Bronchial epithelial cell (primary cell): ENCODE results near the gene MOV10L1. TPM values are rescaled to one million over a fixed set of nuclear protein-coding genes. Genes with fewer than 3 reads are reported as not detected.
A peak's percentile ranks its signal among the peaks of the same experiment; 100 is the strongest.

Experiments used
- DNase-seq: peaks from one replicate; pipeline ENCODE4 v3.0.0-alpha.2; 2010; ENCODE audit warnings: low read depth
- FAIRE-seq: peaks from 2 replicates; lab custom pipeline; 2011; peaks lifted over from hg19 to GRCh38; lab: Jason Lieb, UNC
- H3K27me3 ChIP-seq: 2 replicates; pipeline ENCODE4 v1.5.1; 2011; ENCODE audit warnings: low read length; ENCODE audit not compliant: control insufficient read depth, insufficient read depth
- H3K36me3 ChIP-seq: 2 replicates; pipeline ENCODE4 v1.5.1; 2011; ENCODE audit warnings: low read length; ENCODE audit not compliant: control insufficient read depth, insufficient read depth
- H3K4me3 ChIP-seq: 2 replicates; pipeline ENCODE4 v1.5.1; 2011; ENCODE audit warnings: mild to moderate bottlenecking, low read depth, low read length, control low read depth
- total RNA-seq: library from RNA; depleted of rRNA; stranded (reverse); fragments of >200 nt; gene quantifications from 2 replicates; pipeline ENCODE4 v1.2.1, GENCODE V29; 2014
- TF ChIP-seq, protein P1 (sequence below): IDR thresholded peaks from 2 replicates; pipeline ENCODE4 v1.5.1; 2011; ENCODE audit warnings: mild to moderate bottlenecking, moderate library complexity, low read length, control low read depth, inconsistent platforms; ENCODE audit not compliant: insufficient read depth, severe bottlenecking

Gene MOV10L1
- total RNA-seq, 1 donor from 2014 or later, result 0.26 TPM

DNA sequence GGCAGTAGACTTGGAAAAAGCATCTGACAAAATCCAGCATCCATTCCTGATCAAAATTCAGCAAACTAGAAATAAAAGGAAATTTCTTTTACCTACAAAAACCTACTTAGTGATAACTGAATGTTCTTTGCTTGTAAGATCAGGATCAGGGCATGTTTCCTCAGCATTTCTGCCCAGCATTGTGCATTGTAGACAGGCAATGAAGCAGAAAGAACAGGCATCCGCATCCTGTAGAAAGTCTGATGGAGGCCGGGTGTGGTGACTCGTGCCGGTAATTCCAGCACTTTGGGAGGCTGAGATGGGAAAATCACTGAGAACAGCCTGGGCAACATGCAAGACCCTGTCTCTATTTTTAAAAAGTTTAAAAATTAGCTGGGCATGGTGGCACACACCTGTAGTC, 48.2 kb downstream of the MOV10L1 start:
- Histone ChIP-seq H3K4me3 (no peak overlapping the region), H3K27me3 (no peaks in the 10 kb centered on the region), H3K36me3 (no peaks in the 10 kb centered on the region)
- FAIRE-seq (no peak), DNase-seq (no peak)
- TF ChIP-seq, protein P1, sequence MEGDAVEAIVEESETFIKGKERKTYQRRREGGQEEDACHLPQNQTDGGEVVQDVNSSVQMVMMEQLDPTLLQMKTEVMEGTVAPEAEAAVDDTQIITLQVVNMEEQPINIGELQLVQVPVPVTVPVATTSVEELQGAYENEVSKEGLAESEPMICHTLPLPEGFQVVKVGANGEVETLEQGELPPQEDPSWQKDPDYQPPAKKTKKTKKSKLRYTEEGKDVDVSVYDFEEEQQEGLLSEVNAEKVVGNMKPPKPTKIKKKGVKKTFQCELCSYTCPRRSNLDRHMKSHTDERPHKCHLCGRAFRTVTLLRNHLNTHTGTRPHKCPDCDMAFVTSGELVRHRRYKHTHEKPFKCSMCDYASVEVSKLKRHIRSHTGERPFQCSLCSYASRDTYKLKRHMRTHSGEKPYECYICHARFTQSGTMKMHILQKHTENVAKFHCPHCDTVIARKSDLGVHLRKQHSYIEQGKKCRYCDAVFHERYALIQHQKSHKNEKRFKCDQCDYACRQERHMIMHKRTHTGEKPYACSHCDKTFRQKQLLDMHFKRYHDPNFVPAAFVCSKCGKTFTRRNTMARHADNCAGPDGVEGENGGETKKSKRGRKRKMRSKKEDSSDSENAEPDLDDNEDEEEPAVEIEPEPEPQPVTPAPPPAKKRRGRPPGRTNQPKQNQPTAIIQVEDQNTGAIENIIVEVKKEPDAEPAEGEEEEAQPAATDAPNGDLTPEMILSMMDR, result no peak

DNA sequence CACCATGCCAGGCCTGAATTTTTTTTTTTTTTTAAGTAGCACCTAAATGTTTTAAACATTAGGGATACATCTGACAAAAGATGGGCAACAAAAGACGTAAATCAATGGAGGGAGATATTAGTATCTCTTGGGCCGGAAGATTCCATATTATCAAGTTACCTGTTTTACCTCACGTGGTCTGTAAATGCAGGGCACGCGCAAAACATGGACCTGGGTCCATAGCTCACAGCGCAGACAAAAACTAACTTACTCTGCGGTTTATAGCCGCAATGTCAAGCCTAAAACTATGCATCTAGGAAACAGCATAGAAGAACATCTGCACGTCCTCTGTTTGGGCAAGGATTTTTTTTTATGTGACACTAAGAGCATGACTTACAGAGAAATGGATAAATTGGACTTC, 49.2 kb downstream of the MOV10L1 start:
- no peak overlapping the region for H3K4me3 ChIP-seq
- TF ChIP-seq, protein P1, result no peak
- H3K36me3 ChIP-seq, result no peaks in the 10 kb centered on the region
- FAIRE-seq (no peak), DNase-seq (no peak)
- peaks cover 4% of the 10 kb centered on the region for H3K27me3 ChIP-seq

DNA sequence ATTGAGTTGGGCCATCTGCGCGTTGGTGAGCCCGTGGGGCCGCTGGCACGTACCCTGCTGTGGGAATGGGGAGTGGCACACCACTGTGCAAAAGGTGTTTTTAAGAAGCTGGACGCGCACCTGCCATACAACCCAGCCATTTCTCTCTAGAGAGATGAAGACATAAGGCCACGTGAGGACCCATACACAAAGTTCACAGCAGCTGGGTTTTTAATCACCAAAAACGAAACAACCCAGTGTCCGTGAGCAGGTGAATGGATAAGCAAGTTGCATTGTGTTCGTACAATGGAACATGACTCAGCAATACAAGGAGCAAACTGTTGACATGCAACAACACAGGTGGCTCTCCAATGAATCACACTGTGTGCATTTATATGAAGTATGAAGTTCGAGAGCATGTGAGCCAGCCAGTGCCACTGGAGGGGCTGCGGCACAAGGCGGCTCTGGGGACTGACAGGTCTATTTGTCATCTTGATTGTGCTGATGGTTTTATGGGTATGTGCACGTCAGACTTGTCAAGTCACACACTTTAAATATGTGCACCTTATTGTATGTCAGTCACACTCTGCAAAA, 50.1 kb downstream of the MOV10L1 start:
- no peak overlapping the region for H3K4me3 ChIP-seq
- DNase-seq (peak; percentile 81), FAIRE-seq (peak; percentile 98)
- H3K36me3 ChIP-seq, result no peaks in the 10 kb centered on the region
- TF ChIP-seq, protein P1, result no peak
- peaks cover 4% of the 10 kb centered on the region for H3K27me3 ChIP-seq

DNA sequence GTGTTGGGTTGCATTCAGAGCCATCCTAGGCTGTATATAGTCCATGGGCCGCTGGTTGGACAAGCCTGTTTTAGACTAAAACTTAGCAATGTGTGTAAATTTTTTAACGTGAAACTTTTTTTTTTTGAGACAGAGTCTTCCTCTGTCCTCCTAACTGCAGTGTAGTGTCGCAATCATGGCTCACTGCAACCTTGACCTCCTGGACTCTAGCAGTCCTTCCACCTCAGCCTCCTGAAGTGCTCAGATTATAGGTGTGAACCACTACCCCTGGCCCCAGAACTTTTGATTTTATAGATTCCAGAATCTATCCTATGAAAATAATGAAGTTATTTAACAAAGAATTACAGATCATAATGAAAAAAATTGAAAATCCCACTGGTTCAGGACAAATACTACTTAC, 50.8 kb downstream of the MOV10L1 start:
- Histone ChIP-seq H3K27me3 (peaks cover 4% of the 10 kb centered on the region), H3K4me3 (no peak overlapping the region), H3K36me3 (no peaks in the 10 kb centered on the region)
- TF ChIP-seq, protein P1, result no peak
- FAIRE-seq (no peak), DNase-seq (no peak)

DNA sequence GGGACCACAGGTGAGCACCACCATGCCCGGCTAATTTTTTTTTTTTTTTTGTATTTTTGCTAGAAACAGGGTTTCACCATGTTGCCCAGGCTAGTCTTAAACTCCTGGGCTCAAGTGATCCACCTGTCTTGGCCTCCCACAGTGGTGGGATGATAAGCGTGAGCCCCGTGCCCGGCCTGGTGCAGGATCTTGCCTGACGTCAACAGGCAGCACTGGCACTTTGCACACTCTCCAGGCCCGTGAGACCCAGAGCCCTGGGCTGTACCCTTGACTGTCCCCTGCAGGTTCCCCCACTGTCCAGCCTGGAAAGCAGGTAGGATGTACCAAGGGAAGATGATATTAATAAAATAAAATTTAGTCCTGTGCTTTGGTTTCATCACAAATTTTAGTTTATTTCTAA, 51.7 kb downstream of the MOV10L1 start:
- FAIRE-seq, result no peak
- TF ChIP-seq, protein P1, result no peak
- H3K27me3 ChIP-seq, result peaks cover 4% of the 10 kb centered on the region
- no peak for DNase-seq
- no peak overlapping the region for H3K4me3 ChIP-seq
- H3K36me3 ChIP-seq, result no peaks in the 10 kb centered on the region

DNA sequence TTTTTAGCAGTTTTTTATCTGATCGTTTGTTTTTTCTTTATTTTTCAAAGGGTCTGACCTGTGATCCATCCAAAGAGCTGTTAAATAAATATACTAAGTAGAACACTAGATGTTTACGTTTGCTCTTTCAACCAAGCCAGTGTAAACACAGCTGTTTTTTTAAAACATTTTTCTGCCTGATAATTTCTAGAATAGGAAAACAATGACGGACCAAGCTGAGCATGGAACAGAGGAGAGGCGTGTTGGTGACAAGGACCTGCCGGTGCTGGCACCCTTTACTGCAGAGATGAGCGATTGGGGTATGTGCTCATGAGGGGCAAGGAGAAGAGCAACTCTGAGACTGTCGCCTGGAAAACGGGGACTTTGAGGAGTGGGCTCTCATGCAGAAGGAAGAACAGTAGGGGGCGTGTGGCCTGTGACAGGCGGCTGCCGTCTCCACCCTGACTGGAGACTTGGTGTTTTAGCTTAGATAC, 52.1 kb downstream of the MOV10L1 start:
- H3K36me3 ChIP-seq, result no peaks in the 10 kb centered on the region
- no peak for DNase-seq
- TF ChIP-seq, protein P1, result peak; percentile 16
- H3K27me3 ChIP-seq, result peaks cover 4% of the 10 kb centered on the region
- no peak for FAIRE-seq
- no peak overlapping the region for H3K4me3 ChIP-seq
